GM18502 (cell line): Measurements from ENCODE around the gene WDR48.

Experiments
- ATAC-seq: cut with Tn5 transposase; IDR thresholded peaks from one replicate; pipeline ENCODE4 v1.9.1; 2021; ENCODE audit warnings: mild to moderate bottlenecking; ENCODE audit not compliant: unreplicated experiment, poor library complexity

WDR48 gene

GRCh38 chr3:39115870-39116269 is 64.1 kb downstream of the WDR48 start:
- no peak for ATAC-seq

DNA sequence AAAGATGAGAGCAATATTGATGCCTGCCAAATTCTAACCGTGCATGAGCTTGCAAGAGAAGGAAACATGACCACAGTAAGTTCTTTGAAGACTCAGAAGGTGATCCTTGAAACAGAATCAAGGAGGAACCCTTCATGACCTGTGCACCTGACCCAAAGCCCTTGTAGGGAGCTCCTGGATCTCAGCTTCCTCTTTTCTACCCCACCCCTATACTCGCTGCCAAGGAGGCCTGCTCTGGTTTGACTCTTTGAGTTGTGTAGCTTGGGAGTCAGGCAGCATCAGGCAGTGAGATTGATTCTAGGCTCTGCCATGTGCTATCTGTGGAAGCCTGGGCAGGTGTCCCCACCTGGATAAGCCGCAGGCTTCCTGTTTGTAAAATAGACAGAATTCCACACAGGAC is 66.3 kb downstream of the WDR48 start:
- no peak for ATAC-seq

DNA sequence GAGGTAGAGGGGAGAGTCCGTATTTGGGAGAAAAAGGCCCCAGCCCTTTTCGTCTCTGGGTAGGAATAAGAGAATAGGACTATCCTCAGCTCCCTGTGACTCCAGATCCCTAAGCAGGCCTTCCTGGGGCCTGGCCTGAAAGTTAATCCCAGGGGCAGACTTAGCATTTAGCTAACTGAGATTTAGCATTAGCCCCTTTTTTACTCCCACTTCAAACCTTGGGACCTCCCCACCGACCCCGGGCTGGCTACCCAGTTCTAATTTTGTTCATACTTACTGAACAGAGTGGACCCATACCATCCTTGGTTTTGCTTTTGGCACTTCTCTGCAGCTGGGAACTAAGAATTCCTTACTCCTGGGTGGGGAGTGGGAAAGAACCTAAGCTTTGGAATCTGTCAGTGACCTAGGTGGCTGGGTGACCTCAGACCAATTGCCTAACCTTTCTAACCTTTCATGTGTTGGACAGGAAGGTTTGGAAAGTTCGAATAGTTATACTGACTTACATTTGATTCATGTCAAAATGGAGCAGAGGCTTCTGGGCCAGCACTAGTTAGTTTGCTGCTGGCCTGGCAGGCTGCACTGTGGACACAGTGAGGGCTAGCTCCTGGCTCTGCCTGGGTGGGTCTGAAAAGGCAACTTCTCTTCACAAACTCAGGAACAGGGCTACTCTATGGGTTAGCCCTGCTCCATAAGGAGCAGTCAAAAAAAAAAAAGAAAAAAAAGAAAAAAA is 67.3 kb downstream of the WDR48 start:
- no peak for ATAC-seq

GRCh38 chr3:39121621-39122020 is 69.8 kb downstream of the WDR48 start:
- ATAC-seq = no peak

DNA sequence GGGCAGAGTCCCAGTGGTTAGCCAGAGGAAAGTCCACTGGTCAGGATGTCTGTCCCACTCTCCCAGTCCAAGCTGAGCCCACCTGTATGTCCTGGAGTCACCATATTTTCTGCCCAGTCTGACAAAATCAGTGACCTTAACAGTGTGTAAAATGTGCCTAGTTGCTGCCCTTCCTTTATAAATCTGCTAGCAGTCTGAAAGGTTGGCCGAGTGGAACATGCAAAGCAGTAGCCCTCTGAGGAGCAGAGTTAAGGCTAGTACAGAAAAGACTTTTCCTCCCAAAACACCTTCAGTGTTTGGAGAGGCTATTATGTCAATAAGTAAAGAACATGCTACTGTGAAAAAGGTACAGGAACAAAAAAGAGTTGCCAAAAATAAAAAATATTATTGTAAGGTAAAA is 71.0 kb downstream of the WDR48 start:
- peak; percentile 77 for ATAC-seq

DNA sequence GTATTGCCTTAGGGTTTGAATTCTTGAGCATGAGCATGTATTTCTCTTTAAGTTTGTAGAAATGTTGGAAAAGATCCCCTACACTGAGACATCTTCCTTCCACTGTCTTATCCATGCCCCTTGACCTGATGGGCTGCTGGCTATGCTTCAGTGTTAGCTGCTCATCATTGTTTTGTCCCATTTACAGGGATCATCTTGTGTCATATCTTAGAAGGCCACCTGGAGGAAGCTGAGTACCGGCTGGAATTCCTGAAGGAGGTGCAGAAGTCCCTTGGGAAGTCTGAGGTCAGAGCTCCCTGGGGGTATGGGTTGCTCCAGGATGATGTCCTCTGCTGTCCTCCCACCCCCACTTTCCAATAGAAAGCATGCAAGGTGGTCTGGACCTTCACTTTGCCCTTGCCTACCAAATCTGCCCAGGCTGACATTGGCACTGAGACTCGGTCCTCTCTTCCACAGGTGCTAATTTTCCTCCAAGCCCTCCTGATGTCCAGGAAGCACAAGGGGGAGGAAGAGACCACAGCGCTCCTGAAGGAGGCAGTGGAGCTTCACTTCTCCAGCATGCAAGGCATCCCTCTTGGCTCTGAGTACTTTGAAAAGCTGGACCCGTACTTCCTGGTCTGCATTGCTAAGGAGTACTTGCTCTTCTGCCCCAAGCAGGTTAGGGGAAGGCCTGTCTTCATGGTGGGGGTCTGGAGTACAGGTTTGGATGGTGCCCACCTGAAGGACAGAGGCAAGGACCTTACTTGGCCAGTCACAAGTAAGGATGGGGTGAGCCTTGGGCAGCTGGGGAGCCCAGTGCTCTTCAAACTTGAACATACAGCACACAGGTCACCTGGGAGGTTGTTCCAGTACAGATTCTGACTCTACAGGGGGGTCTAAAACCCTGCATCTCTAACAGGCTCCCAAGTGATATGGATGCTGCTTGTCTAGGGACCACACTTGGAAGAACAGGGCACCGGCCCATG is 73.3 kb downstream of the WDR48 start:
- ATAC-seq = no peak

- ATAC-seq = no peak
These were observed 74.2 kb downstream of the WDR48 start for GRCh38 chr3:39125841-39126500.

DNA sequence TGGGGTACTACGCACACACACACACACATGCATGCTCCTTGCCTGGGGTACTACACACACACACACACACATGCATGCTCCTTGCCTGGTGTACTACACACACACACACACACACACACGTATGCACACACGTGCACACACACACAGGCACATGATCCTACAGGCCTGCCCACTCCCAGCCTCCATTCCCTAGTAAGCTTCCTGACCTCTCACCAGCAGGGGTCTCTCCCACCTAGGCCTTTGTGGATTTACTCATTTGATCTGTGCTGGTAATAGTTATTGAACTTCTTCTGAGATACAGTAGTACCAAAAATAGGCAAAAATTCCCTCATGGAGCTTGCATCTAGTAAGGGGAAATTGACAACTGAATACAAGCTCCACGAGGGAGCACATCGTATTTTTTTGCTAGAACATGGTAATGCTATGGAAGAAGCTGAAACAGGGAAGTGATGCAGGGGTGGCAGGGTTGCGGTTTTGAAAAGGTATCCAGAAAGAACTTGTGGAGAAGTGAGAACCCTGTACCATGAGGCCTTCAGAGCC is 74.8 kb downstream of the WDR48 start:
- ATAC-seq = no peak

DNA sequence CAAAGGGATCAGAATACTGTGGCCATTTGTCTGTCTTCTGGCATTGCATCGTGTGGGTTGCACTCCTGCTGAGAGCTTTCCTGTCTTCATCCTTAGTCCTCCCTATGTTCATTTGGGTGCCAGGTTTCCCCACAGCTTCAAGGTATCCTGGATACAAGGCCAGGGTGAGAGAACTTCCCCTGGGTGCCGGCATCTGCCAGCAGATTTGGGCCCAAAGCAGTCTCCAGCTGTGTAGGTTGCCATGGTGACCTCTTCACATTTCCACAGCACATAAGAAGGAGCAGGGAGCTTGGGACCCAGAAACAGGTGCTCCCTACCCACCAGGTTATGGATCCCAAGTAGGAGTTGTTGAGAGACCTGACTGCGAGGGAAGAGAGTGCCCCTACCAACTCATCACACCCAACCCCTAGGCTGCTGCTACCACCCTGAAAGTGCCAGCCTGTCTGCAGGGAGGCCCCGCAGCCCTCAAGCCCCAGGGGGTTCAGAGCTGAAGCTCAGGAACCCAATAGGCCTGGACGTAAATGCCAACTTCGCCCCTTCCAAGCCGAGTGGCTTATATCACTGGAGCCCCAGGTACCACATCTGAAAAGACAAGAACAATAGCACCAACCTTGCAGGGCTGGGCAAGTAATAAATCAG is 75.6 kb downstream of the WDR48 start:
- ATAC-seq = no peak

GRCh38 chr3:39127908-39128304 is 76.1 kb downstream of the WDR48 start:
- no peak for ATAC-seq

DNA sequence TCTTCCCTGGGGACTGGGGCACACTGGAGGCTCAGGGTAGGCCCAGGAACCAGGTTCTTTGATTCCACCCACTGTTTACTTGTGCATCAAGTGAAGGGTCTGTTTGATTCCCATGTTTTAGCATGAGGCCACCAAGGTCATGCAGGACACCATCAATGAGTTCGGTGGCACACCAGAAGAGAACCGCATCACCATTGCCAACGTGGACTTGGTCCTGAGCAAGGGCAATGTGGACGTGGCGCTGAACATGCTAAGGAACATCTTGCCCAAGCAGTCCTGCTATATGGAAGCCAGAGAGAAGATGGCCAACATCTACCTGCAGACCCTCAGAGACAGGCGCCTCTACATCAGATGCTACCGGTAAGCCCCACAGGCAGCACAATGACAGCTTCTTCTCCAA is 77.1 kb downstream of the WDR48 start:
- ATAC-seq = no peak

DNA sequence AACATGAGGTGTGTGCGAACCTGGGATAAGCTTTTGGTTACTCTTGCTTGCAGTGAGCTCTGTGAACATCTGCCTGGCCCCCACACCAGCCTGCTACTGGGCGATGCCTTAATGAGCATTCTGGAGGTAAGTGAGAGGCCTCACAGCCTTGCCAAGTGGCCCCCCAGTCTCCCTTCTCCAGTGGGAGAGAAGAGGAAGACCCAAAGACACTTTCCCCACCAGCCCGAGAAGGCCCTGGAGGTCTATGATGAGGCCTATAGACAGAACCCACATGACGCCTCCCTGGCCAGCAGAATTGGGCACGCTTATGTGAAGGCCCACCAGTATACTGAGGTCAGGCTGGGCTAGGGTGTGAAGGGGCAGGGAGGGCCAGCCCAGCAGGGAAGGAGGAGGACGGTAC is 78.2 kb downstream of the WDR48 start:
- ATAC-seq = no peak

GRCh38 chr3:39130693-39131265 is 79.0 kb downstream of the WDR48 start:
- ATAC-seq = no peak

GRCh38 chr3:39132096-39133092 is 80.6 kb downstream of the WDR48 start:
- no peak for ATAC-seq

DNA sequence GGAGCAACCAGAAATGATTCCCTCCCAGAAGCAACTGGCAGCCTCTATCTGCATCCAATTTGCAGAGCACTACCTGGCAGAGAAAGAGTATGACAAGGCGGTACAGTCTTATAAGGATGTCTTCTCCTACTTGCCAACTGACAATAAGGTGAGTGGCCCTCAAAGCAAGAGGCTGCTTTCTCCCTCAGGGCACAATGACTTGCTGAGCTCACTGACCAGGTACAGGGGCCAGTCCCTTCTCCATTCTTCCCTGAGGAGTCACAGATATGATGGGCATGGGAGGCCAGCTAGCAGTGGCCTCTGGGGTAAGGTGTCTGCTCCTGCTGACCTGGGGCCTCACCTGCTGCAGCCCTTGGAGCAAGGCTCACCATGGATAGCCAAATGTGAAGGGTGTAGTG is 81.3 kb downstream of the WDR48 start:
- no peak for ATAC-seq

DNA sequence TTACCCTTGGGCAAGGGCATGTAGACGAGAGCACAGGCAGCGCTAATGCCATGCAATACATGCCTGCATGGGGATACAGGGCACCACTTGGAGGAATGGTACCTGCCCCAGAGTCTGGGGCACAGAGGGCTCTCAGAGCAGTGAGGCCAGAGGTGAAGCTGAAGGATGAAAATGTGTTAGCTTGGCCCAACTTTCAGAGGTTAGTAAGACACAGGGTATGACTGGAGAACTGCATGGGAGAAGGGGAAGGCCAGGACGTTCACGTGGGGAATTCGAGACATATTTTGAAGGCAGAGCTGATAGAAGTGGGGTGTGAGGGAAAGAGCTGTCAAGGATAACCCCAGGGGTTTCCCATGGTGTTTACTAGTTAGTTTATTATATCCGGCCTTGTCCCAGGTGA is 82.0 kb downstream of the WDR48 start:
- no peak for ATAC-seq

DNA sequence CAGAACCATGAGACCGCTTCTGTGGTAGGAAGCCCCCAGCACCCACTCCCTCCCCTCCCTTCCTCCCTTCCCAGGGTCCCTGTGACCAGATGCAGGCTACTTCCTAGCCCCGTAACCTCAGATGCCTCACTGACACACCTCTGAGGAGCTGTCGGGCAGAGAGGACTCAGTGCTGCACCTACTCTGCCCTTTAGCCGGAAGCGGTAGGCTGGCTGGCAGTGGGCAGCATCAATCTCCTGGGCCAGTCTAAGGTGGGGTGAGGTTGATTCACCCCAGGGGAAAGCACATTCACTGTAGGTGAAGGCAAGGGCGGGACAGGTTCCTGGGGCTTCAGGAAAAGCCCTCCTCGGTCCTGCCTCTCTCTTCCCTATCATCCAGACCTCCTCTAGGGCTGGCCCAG is 82.5 kb downstream of the WDR48 start:
- ATAC-seq = no peak

GRCh38 chr3:39135170-39135805 is 83.5 kb downstream of the WDR48 start:
- no peak for ATAC-seq
